GM12872 (cell line): ENCODE data around the gene EIF4G3.

Experiments used
- CTCF ChIP-seq: IDR thresholded peaks from 3 replicates; pipeline ENCODE4 v1.5.1; 2011; ENCODE audit warnings: low read depth, mild to moderate bottlenecking, low read length, moderate library complexity; ENCODE audit not compliant: insufficient read depth

Gene EIF4G3

GRCh38 chr1:21192871-21193270 is 16.2 kb upstream of the EIF4G3 start:
- TF ChIP-seq CTCF: no peak

GRCh38 chr1:21192284-21192683 is 15.6 kb upstream of the EIF4G3 start:
- no peak for TF ChIP-seq CTCF

GRCh38 chr1:21189906-21190500 is 13.3 kb upstream of the EIF4G3 start:
- no peak for TF ChIP-seq CTCF

- no peak for TF ChIP-seq CTCF
These were observed 12.7 kb upstream of the EIF4G3 start for GRCh38 chr1:21189421-21189820.

GRCh38 chr1:21188235-21188634 is 11.5 kb upstream of the EIF4G3 start:
- no peak for TF ChIP-seq CTCF

- no peak for TF ChIP-seq CTCF
These were observed 8.6 kb upstream of the EIF4G3 start for GRCh38 chr1:21185221-21185731.

GRCh38 chr1:21184276-21184675 is 7.6 kb upstream of the EIF4G3 start:
- TF ChIP-seq CTCF: no peak
